Measurements from ENCODE around the gene NFYC. TPM values are rescaled to one million over a fixed set of nuclear protein-coding genes. Genes with fewer than 3 reads are reported as not detected.
"Not testable (repeated sequence)": the region's sequence is repeated elsewhere in the genome, so short reads cannot be mapped to it uniquely, and the experiment has no call there.

The NFYC gene
- total RNA-seq, 1 donor, result 19.0 TPM

DNA sequence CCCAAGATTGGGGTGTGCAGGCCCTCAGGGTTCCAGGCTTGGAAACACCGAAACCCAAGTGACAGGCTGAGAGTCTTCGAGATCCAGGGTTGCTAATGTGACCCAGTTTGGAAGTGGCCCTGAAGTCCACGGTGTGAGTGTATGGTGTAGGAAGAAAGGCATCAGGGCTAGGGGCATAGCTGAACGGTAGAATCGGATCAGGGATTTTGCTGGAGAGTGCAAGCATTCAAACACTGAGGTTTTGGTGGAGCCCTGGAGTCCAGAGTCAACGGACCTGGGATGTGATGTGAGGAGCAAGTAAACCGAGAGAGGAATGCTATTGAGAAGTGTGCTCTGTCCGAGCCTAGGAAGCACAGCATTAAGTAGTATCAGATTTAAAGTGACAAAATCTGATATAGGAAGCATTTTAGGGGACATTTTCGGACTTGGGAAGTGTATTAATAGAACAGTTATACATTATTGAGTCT is 958 bp downstream of the NFYC start:
- DNase-seq (ENCODE audit: low read depth), result peak; percentile 22
- TF ChIP-seq, protein P1, sequence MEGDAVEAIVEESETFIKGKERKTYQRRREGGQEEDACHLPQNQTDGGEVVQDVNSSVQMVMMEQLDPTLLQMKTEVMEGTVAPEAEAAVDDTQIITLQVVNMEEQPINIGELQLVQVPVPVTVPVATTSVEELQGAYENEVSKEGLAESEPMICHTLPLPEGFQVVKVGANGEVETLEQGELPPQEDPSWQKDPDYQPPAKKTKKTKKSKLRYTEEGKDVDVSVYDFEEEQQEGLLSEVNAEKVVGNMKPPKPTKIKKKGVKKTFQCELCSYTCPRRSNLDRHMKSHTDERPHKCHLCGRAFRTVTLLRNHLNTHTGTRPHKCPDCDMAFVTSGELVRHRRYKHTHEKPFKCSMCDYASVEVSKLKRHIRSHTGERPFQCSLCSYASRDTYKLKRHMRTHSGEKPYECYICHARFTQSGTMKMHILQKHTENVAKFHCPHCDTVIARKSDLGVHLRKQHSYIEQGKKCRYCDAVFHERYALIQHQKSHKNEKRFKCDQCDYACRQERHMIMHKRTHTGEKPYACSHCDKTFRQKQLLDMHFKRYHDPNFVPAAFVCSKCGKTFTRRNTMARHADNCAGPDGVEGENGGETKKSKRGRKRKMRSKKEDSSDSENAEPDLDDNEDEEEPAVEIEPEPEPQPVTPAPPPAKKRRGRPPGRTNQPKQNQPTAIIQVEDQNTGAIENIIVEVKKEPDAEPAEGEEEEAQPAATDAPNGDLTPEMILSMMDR (IDR thresholded peaks at IDR 0.05; ENCODE audit: insufficient read depth, low read depth, low read length), result no peak
- H3K4me3 ChIP-seq (ENCODE audit: low read depth, low read length), result peak overlapping the region; percentile 88

DNA sequence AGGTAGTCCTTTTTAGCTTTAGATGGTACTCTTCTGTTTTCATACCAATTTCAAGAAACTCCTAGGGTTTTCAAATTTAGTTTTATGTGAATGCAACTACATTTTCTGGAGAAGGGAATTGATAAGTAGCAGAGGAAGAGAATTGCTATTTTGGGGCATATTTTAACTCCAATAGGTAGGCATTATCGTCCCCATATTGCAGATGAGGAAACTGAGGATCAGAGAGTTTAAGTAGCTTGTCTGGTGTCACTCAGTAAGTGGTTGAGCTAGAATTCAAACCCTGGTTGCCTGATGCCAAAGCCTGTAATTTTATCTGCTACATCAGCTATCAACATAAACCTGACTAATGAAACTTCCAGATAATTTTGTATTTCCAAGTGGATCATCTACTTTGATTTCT is 1.9 kb downstream of the NFYC start:
- no peak for DNase-seq (ENCODE audit: low read depth)
- TF ChIP-seq, protein P1 (IDR thresholded peaks at IDR 0.05; ENCODE audit: insufficient read depth, low read depth, low read length), result no peak
- H3K4me3 ChIP-seq (ENCODE audit: low read depth, low read length), result no peak overlapping the region

DNA sequence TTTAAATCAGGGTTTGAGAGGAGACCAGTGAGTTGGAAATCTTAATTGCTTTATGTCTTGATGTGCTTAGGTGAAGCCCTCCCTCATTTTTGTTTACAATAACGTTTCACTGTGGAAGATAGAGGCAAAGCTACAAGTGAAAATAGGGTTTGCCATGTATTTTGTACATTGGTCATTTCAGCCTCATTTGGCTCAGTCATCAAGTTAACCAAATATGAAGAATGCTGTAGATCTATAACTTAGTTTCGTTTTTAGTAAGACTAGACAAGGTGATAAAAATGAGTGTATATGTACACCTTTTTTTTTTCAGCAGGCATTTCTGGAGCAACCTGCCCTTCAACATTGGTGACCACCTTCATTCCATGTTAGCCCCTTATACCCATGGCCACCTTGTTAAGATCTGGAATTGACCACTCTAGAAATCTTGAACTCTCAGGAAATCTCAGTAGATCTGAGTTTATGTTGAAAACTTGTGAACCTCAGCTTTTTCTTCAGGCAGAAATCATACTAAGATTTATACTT is 2.9 kb downstream of the NFYC start:
- no peak overlapping the region for H3K4me3 ChIP-seq (ENCODE audit: low read depth, low read length)
- DNase-seq (ENCODE audit: low read depth), result no peak
- TF ChIP-seq, protein P1 (IDR thresholded peaks at IDR 0.05; ENCODE audit: insufficient read depth, low read depth, low read length), result no peak

DNA sequence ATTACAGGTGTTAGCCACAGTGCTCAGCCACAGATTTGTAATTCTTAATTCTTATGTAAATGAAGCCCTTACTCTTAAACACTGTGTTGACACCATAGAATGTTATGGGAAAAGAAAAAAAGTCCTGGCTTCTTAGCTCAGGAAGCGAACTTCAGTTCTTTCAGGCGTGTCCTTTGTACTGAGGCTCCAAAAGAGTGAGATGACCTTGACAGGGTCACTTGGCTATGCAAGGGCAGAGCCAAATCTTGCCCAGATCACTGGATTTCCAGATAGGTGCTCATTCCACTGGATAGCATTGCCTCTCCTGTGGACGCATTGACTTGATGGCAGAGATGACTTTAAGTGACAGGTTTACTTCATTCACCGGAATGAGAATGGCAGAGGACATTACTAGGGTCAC is 4.8 kb downstream of the NFYC start:
- TF ChIP-seq, protein P1 (IDR thresholded peaks at IDR 0.05; ENCODE audit: insufficient read depth, low read depth, low read length), result no peak
- no peak for DNase-seq (ENCODE audit: low read depth)
- no peak overlapping the region for H3K4me3 ChIP-seq (ENCODE audit: low read depth, low read length)

DNA sequence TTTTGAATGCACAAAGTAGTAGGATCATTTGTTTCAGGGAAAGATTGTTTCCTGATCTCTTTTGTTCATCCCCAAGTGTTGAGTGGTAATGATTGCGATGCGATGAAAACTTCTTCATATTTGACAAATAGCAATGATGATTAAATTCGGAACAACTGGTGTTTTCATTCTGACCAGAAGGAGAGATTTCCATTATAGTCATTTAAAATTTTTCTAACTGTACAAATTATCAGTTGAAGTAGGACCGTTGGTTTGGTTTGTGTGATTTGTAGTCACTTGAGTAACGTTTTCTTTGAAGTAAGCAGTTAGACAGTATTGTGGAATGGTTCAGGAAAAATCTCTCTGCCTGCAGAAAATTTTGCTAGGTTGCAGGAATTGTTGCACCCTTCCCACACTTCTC is 5.9 kb downstream of the NFYC start:
- no peak overlapping the region for H3K4me3 ChIP-seq (ENCODE audit: low read depth, low read length)
- TF ChIP-seq, protein P1 (IDR thresholded peaks at IDR 0.05; ENCODE audit: insufficient read depth, low read depth, low read length), result no peak
- no peak for DNase-seq (ENCODE audit: low read depth)

DNA sequence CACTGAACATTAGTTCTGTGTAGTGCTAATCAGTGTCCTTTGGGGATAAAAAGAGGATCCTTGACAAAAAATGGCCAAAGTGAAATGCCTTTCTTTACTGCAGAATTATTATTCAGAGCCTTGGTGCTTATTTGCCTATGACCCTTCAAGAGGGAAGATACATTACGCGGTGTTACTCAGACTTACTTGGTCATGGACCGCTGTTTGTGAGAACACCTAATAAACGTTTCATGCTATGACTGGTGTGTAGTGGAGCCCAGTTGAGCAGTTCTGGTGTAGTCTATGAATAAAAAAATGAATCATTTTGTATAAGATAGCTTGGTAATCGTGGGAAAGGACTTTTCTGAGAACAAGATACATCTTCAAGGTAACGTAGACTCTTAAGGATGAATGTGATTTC is 8.3 kb downstream of the NFYC start:
- H3K4me3 ChIP-seq (ENCODE audit: low read depth, low read length), result no peak overlapping the region
- DNase-seq (ENCODE audit: low read depth), result no peak
- TF ChIP-seq, protein P1 (IDR thresholded peaks at IDR 0.05; ENCODE audit: insufficient read depth, low read depth, low read length), result no peak

DNA sequence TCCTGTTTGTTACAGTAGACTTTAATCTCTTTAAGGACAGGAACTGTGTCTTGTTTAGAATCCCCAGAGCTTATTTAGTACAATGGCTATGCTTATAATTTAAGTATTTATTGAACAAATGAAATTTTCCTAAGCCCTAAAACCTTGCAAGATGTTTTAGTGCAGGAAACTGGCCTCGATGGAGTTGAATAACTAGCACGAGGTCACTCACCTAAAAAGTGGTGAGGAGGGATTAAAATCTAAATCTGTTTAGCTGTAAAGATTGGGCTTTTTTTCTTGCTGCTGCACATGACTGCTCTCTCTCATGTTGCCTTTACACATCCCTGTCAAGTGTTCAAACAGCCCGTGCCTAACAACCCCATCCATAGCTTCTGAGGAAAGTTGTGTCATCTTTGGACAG is 10.2 kb downstream of the NFYC start:
- no peak overlapping the region for H3K4me3 ChIP-seq (ENCODE audit: low read depth, low read length)
- DNase-seq (ENCODE audit: low read depth), result no peak
- TF ChIP-seq, protein P1 (IDR thresholded peaks at IDR 0.05; ENCODE audit: insufficient read depth, low read depth, low read length), result no peak

DNA sequence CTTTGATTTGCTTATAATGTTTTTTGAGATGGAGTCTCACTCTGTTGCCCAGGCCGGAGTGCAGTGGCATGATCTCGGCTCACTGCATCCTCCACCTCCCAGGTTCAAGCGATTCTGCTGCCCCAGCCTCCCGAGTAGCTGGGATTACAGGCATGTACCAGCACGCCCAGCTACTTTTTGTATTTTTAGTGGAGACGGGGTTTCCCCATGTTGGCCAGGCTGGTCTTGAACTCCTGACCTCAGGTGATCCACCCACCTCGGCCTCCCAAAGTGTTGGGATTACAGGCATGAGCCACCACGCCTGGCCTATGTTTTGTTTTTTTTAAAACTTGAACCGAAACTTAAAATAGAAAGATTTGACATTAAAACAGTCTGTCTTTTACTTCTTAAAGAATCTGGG is 11.3 kb downstream of the NFYC start:
- DNase-seq (ENCODE audit: low read depth); H3K4me3 ChIP-seq (ENCODE audit: low read depth, low read length): not testable (repeated sequence)

Data from fibroblast of villous mesenchyme (primary cell).